NOMO-1 treated with DMSO at 0.1 percent for 48 hours (cell line): ENCODE results near the gene MSMP.

Experiments used
- DNase-seq: peaks from one replicate; lab custom pipeline; 2025; ENCODE audit not compliant: unreplicated experiment; lab: John Stamatoyannopoulos, UW

Gene MSMP

GRCh38 chr9:35723426-35723825, 30.6 kb downstream of the MSMP start:
- no peak for DNase-seq

- no peak for DNase-seq
These were observed 34.5 kb downstream of the MSMP start for GRCh38 chr9:35719546-35719945.

GRCh38 chr9:35718721-35719511, 35.2 kb downstream of the MSMP start:
- no peak for DNase-seq

GRCh38 chr9:35717132-35717870, 36.8 kb downstream of the MSMP start:
- DNase-seq, result no peak

GRCh38 chr9:35716230-35716629, 37.8 kb downstream of the MSMP start:
- no peak for DNase-seq

- no peak for DNase-seq
These were observed 39.4 kb downstream of the MSMP start for GRCh38 chr9:35714579-35715252.

- DNase-seq, result no peak
These were observed 40.0 kb downstream of the MSMP start for GRCh38 chr9:35714123-35714522.

GRCh38 chr9:35713578-35713977, 40.5 kb downstream of the MSMP start:
- DNase-seq, result no peak

GRCh38 chr9:35712762-35713400, 41.2 kb downstream of the MSMP start:
- DNase-seq, result no peak

GRCh38 chr9:35711501-35712428, 42.3 kb downstream of the MSMP start:
- DNase-seq, result no peak

- no peak for DNase-seq
These were observed 43.1 kb downstream of the MSMP start for GRCh38 chr9:35710818-35711500.

- DNase-seq, result no peak
These were observed 45.9 kb downstream of the MSMP start for GRCh38 chr9:35708146-35708545.

- DNase-seq, result no peak
These were observed 47.1 kb downstream of the MSMP start for GRCh38 chr9:35706951-35707350.

- no peak for DNase-seq
These were observed 48.1 kb downstream of the MSMP start for GRCh38 chr9:35705836-35706430.

GRCh38 chr9:35705372-35705771, 48.7 kb downstream of the MSMP start:
- no peak for DNase-seq

- DNase-seq, result no peak
These were observed 50.0 kb downstream of the MSMP start for GRCh38 chr9:35703906-35704672.
